Measurements from ENCODE around the gene IL12B. TPM values are rescaled to one million over a fixed set of nuclear protein-coding genes. Genes with fewer than 3 reads are reported as not detected.

Gene IL12B
- total RNA-seq, 2 experiments from 2014 or later = not detected

GRCh38 chr5:159317849-159318248, 12.4 kb downstream of the IL12B start:
- H3K27me3 ChIP-seq (ENCODE audit: control insufficient read depth in 1 of 2, insufficient read depth in 2 of 2, low read length in 2 of 2) = no peaks in the 10 kb centered on the region
- H3K36me3 ChIP-seq (ENCODE audit: insufficient read depth, low read length) = no peaks in the 10 kb centered on the region
- H3K27ac ChIP-seq (ENCODE audit: low read depth in 1 of 2, low read length in 2 of 2) = no peak overlapping the region
- no peaks in the 10 kb centered on the region for H3K9me3 Mint-ChIP-seq
- TF ChIP-seq CTCF (IDR thresholded peaks at IDR 0.05) = no peak
- no peak overlapping the region for H3K4me3 Mint-ChIP-seq
- ATAC-seq (ENCODE audit: poor library complexity) = no peak
- no peaks in the 10 kb centered on the region for H3K4me1 Mint-ChIP-seq (ENCODE audit: low read depth)
- POLR2A ChIA-PET = interaction anchor here (1.3 to 2.3 kb wide), 2 partner anchors 110 to 161 kb away, joined by 4 to 9 read pairs; no protein-coding TSS in a partner anchor
- CTCF ChIA-PET = interaction anchor here (0.8 to 4.1 kb wide), 3 partner anchors 17 to 160 kb away, joined by 3 to 33 read pairs (median 7); no protein-coding TSS in a partner anchor
- H3K9me3 ChIP-seq (ENCODE audit: control insufficient read depth in 1 of 2, insufficient read depth in 1 of 2, low read length in 2 of 2) = no peaks in the 10 kb centered on the region
- H3K27ac Mint-ChIP-seq = no peak overlapping the region
- no peaks in the 10 kb centered on the region for H3K36me3 Mint-ChIP-seq (ENCODE audit: low read depth)
- H3K4me3 ChIP-seq (ENCODE audit: low read length) = no peak overlapping the region
- no peaks in the 10 kb centered on the region for H3K4me1 ChIP-seq (ENCODE audit: insufficient read depth, low read length)
- intact Hi-C loops (cut with DNase I, micrococcal nuclease) = loop anchor here in 1 of 2 experiments (1.0 kb wide), 1 partner anchor 162 kb away; no protein-coding TSS in a partner anchor
- peaks cover 6% of the 10 kb centered on the region for H3K27me3 Mint-ChIP-seq
- no peak for DNase-seq

GRCh38 chr5:159316519-159317383, 13.5 kb downstream of the IL12B start:
- H3K27ac Mint-ChIP-seq = no peak overlapping the region
- POLR2A ChIA-PET = interaction anchor here (1.3 to 2.3 kb wide), 2 partner anchors 109 to 160 kb away, joined by 4 to 9 read pairs; no protein-coding TSS in a partner anchor
- H3K4me3 Mint-ChIP-seq = no peak overlapping the region
- CTCF ChIA-PET = interaction anchor here (0.6 to 4.1 kb wide), 7 partner anchors 19 to 729 kb away, joined by 3 to 33 read pairs (median 3); no protein-coding TSS in a partner anchor
- Histone ChIP-seq H3K36me3 (ENCODE audit: insufficient read depth, low read length) (no peaks in the 10 kb centered on the region), H3K4me1 (ENCODE audit: insufficient read depth, low read length) (no peaks in the 10 kb centered on the region), H3K27ac (ENCODE audit: low read depth in 1 of 2, low read length in 2 of 2) (no peak overlapping the region), H3K4me3 (ENCODE audit: low read length) (no peak overlapping the region), H3K9me3 (ENCODE audit: control insufficient read depth in 1 of 2, insufficient read depth in 1 of 2, low read length in 2 of 2) (no peaks in the 10 kb centered on the region), H3K27me3 (ENCODE audit: control insufficient read depth in 1 of 2, insufficient read depth in 2 of 2, low read length in 2 of 2) (no peaks in the 10 kb centered on the region)
- peaks cover 6% of the 10 kb centered on the region for H3K27me3 Mint-ChIP-seq
- intact Hi-C loops (cut with DNase I, micrococcal nuclease) = loop anchor here (1.0 kb wide), 1 partner anchor 160 kb away; no protein-coding TSS in a partner anchor
- H3K36me3 Mint-ChIP-seq (ENCODE audit: low read depth) = no peaks in the 10 kb centered on the region
- DNase-seq = peak in 12 of 14 experiments; percentile 18 to 71 (median 24)
- H3K9me3 Mint-ChIP-seq = no peaks in the 10 kb centered on the region
- peak; percentile 82 for ATAC-seq (ENCODE audit: poor library complexity)
- no peaks in the 10 kb centered on the region for H3K4me1 Mint-ChIP-seq (ENCODE audit: low read depth)
- TF ChIP-seq CTCF (IDR thresholded peaks at IDR 0.05) = peak; percentile 56

GRCh38 chr5:159313197-159313596, 17.1 kb downstream of the IL12B start:
- intact Hi-C loops (cut with DNase I, micrococcal nuclease) = no loop called here
- Histone ChIP-seq H3K9me3 (ENCODE audit: control insufficient read depth in 1 of 2, insufficient read depth in 1 of 2, low read length in 2 of 2) (no peaks in the 10 kb centered on the region), H3K27ac (ENCODE audit: low read depth in 1 of 2, low read length in 2 of 2) (no peak overlapping the region), H3K4me1 (ENCODE audit: insufficient read depth, low read length) (peaks cover 11% of the 10 kb centered on the region), H3K27me3 (ENCODE audit: control insufficient read depth in 1 of 2, insufficient read depth in 2 of 2, low read length in 2 of 2) (peaks cover 0 to 5% of the 10 kb centered on the region in 2 experiments), H3K36me3 (ENCODE audit: insufficient read depth, low read length) (no peaks in the 10 kb centered on the region), H3K4me3 (ENCODE audit: low read length) (no peak overlapping the region)
- Mint-ChIP-seq H3K27me3 (peaks cover 32% of the 10 kb centered on the region), H3K9me3 (no peaks in the 10 kb centered on the region), H3K4me1 (ENCODE audit: low read depth) (peaks cover 11% of the 10 kb centered on the region), H3K36me3 (ENCODE audit: low read depth) (no peaks in the 10 kb centered on the region), H3K4me3 (no peak overlapping the region), H3K27ac (no peak overlapping the region)
- no peak for ATAC-seq (ENCODE audit: poor library complexity)
- no peak for TF ChIP-seq CTCF (IDR thresholded peaks at IDR 0.05)
- CTCF ChIA-PET = no interaction called here
- no peak for DNase-seq
- POLR2A ChIA-PET = no interaction called here
